Nucleus accumbens (tissue), 56 donors: ENCODE results near the gene MCM8.
"Not testable (repeated sequence)": the region's sequence is repeated elsewhere in the genome, so short reads cannot be mapped to it uniquely, and the experiment has no call there.

Experiments used
- DNase-seq, 56 donors: peaks; one replicate each; lab custom pipeline; 2025; lab: John Stamatoyannopoulos, UW

Gene MCM8

GRCh38 chr20:5991623-5992441 is 41.4 kb downstream of the MCM8 start:
- DNase-seq, result no peak

GRCh38 chr20:5996765-5997164 is 46.3 kb downstream of the MCM8 start:
- DNase-seq, result no peak

GRCh38 chr20:5999783-6000182 is 49.3 kb downstream of the MCM8 start:
- DNase-seq, result no peak

GRCh38 chr20:6000871-6001270 is 50.4 kb downstream of the MCM8 start:
- no peak for DNase-seq

GRCh38 chr20:6006603-6006949 is 56.1 kb downstream of the MCM8 start:
- DNase-seq, result no peak

GRCh38 chr20:6007094-6007528 is 56.7 kb downstream of the MCM8 start:
- no peak for DNase-seq

GRCh38 chr20:6007529-6008103 is 57.2 kb downstream of the MCM8 start:
- DNase-seq, result no peak

- DNase-seq, result peak in 21 of 56 donors; percentile 2 to 42 (median 12)
These were observed 57.8 kb downstream of the MCM8 start for GRCh38 chr20:6008254-6008653.

GRCh38 chr20:6012179-6012578 is 61.7 kb downstream of the MCM8 start:
- no peak for DNase-seq

GRCh38 chr20:6014017-6014416 is 63.6 kb downstream of the MCM8 start:
- DNase-seq, result no peak

- no peak for DNase-seq
These were observed 64.5 kb downstream of the MCM8 start for GRCh38 chr20:6014957-6015356.

GRCh38 chr20:6017467-6017866 is 67.0 kb downstream of the MCM8 start:
- DNase-seq, result no peak

- DNase-seq, result no peak
These were observed 67.4 kb downstream of the MCM8 start for GRCh38 chr20:6017880-6018279.

GRCh38 chr20:6024768-6025167 is 74.3 kb downstream of the MCM8 start:
- no peak for DNase-seq

- DNase-seq, result peak in 2 of 56 donors; percentile 18 to 34
These were observed 75.6 kb downstream of the MCM8 start for GRCh38 chr20:6026051-6026450.

GRCh38 chr20:6028818-6029217 is 78.4 kb downstream of the MCM8 start:
- DNase-seq, result no peak

- DNase-seq, result no peak
These were observed 79.1 kb downstream of the MCM8 start for GRCh38 chr20:6029538-6029937.

- DNase-seq, result no peak
These were observed 80.1 kb downstream of the MCM8 start for GRCh38 chr20:6030453-6031080.

GRCh38 chr20:6032907-6033306 is 82.5 kb downstream of the MCM8 start:
- DNase-seq, result not testable (repeated sequence)

GRCh38 chr20:6034134-6034969 is 83.9 kb downstream of the MCM8 start:
- no peak for DNase-seq

GRCh38 chr20:6036213-6036612 is 85.8 kb downstream of the MCM8 start:
- no peak for DNase-seq
